ENCODE results near the gene SOD2. TPM values are rescaled to one million over a fixed set of nuclear protein-coding genes. Genes with fewer than 3 reads are reported as not detected.

SOD2 gene
- total and polyA plus RNA-seq, 9 of the 15 experiments (the other 6 are each of a cell fraction or from before 2014, with no cell fraction given) = 39.8 to 140 (median 95.8) TPM

GRCh38 chr6:159722655-159723054 lies 29.6 kb upstream of the SOD2 start:
- ChIA-PET POLR2A (interaction anchor here (0.6 to 1.4 kb wide), 3 partner anchors 10 to 364 kb away, joined by 3 read pairs; no protein-coding TSS in a partner anchor), CTCF (ENCODE audit: low intra/inter-chr PET ratio) (no interaction called here)
- no peak for FAIRE-seq
- Histone ChIP-seq H3K27ac (ENCODE audit: extremely low read depth, low read depth, low read length) (no peak overlapping the region), H3K4me2 (ENCODE audit: insufficient read depth, low read length) (no peak overlapping the region), H3K36me3 (ENCODE audit: control insufficient read depth, insufficient read depth, low read length) (peaks cover 11% of the 10 kb centered on the region; the same call in 2 of the 3 replicates), H2AFZ (ENCODE audit: low read depth, low read length) (no peak overlapping the region), H3K4me3 (no peak overlapping the region), H3K4me1 (replicated peaks in 1 of 2; ENCODE audit: control insufficient read depth in 2 of 2, insufficient read depth in 2 of 2, low read length in 2 of 2) (peaks cover 12 to 15% of the 10 kb centered on the region in 2 experiments), H4K20me1 (replicated peaks; ENCODE audit: control insufficient read depth, insufficient read depth, low read length) (no peaks in the 10 kb centered on the region), H3K27me3 (ENCODE audit: control insufficient read depth in 2 of 2, insufficient read depth in 2 of 2, low read length in 2 of 2) (no peaks in the 10 kb centered on the region), H3K9me1 (ENCODE audit: control insufficient read depth, insufficient read depth, low read length) (no peaks in the 10 kb centered on the region), H3K79me2 (ENCODE audit: control insufficient read depth, insufficient read depth, low read length) (peaks cover 52% of the 10 kb centered on the region), H3K9ac (ENCODE audit: insufficient read depth in 1 of 2, low read depth in 2 of 2, low read length in 2 of 2) (no peak overlapping the region), H3K9me3 (replicated peaks; ENCODE audit: control insufficient read depth, insufficient read depth, low read depth, low read length) (peaks cover 5% of the 10 kb centered on the region; the same call in 1 of the 2 replicates)
- no peak for TF ChIP-seq ZNF124 (CRISPR knock-in tag; IDR thresholded peaks at IDR 0.05)
- TF ChIP-seq KDM5B (IDR thresholded peaks at IDR 0.05; ENCODE audit: insufficient replicate concordance, low read depth, low read length) = no peak
- peak; percentile 85; the same call in 1 of the 2 replicates for TF ChIP-seq TRIM28 (IDR thresholded peaks at IDR 0.05)
- no peak for TF ChIP-seq HMGN3 (IDR thresholded peaks at IDR 0.05; ENCODE audit: borderline replicate concordance, extremely low read depth, insufficient read length, low read depth, low read length)
- no peak for TF ChIP-seq NKRF (IDR thresholded peaks at IDR 0.05; ENCODE audit: borderline replicate concordance)
- TF ChIP-seq MEF2D (tag; conservative IDR thresholded peaks at IDR 0.05; ENCODE audit: low read depth) = no peak
- no peak for TF ChIP-seq MED1 (CRISPR knock-in tag; IDR thresholded peaks at IDR 0.05; ENCODE audit: borderline replicate concordance)
- TF ChIP-seq ARID3B (CRISPR knock-in tag; IDR thresholded peaks at IDR 0.05; ENCODE audit: borderline replicate concordance) = no peak
- TF ChIP-seq RAD51 (IDR thresholded peaks at IDR 0.05; ENCODE audit: borderline replicate concordance, low read depth) = no peak
- no peak for TF ChIP-seq SRSF7 (optimal IDR thresholded peaks at IDR 0.05; ENCODE audit: low read depth, low read length)
- TF ChIP-seq MEIS2 (IDR thresholded peaks at IDR 0.05; ENCODE audit: partially characterized antibody) = no peak
- peak; percentile 10 for TF ChIP-seq ZNF280A (IDR thresholded peaks at IDR 0.05; ENCODE audit: low read depth, partially characterized antibody)
- TF ChIP-seq RBBP5 (IDR thresholded peaks at IDR 0.05; ENCODE audit: borderline replicate concordance, insufficient read depth, low read length, poor library complexity, severe bottlenecking) = no peak
- TF ChIP-seq CBX1 (IDR thresholded peaks at IDR 0.05; ENCODE audit: low read depth) = no peak
- no peak for TF ChIP-seq EP300 (IDR thresholded peaks at IDR 0.05; ENCODE audit: low read length)
- no peak for TF ChIP-seq BRF2 (IDR thresholded peaks at IDR 0.05; ENCODE audit: borderline replicate concordance, insufficient read depth, insufficient read length)
- no peak for TF ChIP-seq PTRF (tag; IDR thresholded peaks at IDR 0.05)
- no peak for DNase-seq (ENCODE audit: extremely low read depth in 1 of 4, low spot score in 3 of 4)
- intact Hi-C loops (cut with micrococcal nuclease) = loop anchor here (5.0 to 10.0 kb wide), 2 partner anchors 130 to 252 kb away; no protein-coding TSS in a partner anchor
- in situ Hi-C loops (cut with MboI) = no loop called here
- no TSS peak for BruUV-seq (replicated peaks)
- ATAC-seq = no peak
